Duodenal mucosa (tissue), 2 donors: ENCODE data around the gene PRKCD.

ENCODE experiments used
- H3K27ac ChIP-seq: one replicate; pipeline ENCODE4 v1.7.0; 2013; ENCODE audit warnings: low read depth, low read length
- H3K27me3 ChIP-seq, 2 donors: one replicate each; pipeline ENCODE4 v1.7.0; 2013; ENCODE audit warnings: low read length in 2 of 2, control low read depth in 1 of 2; ENCODE audit not compliant: insufficient read depth in 2 of 2, control insufficient read depth in 1 of 2
- H3K36me3 ChIP-seq, 2 donors: one replicate each; pipeline ENCODE4 v1.7.0; 2013; ENCODE audit warnings: low read length in 2 of 2, control low read depth in 1 of 2; ENCODE audit not compliant: insufficient read depth in 2 of 2, control insufficient read depth in 1 of 2
- H3K4me1 ChIP-seq, 2 donors: one replicate each; pipeline ENCODE4 v1.7.0; 2013; ENCODE audit warnings: low read length in 2 of 2, control low read depth in 1 of 2; ENCODE audit not compliant: insufficient read depth in 2 of 2, control insufficient read depth in 1 of 2
- H3K4me3 ChIP-seq, 2 donors: one replicate each; pipeline ENCODE4 v1.7.0; 2013; ENCODE audit warnings: low read length in 2 of 2, low read depth in 1 of 2
- H3K9ac ChIP-seq, 2 donors: one replicate each; pipeline ENCODE4 v1.7.0; 2013; ENCODE audit warnings: low read length in 2 of 2, low read depth in 1 of 2
- H3K9me3 ChIP-seq, 2 donors: one replicate each; pipeline ENCODE4 v1.7.0; 2013; ENCODE audit warnings: low read length in 2 of 2, control low read depth in 1 of 2; ENCODE audit not compliant: control insufficient read depth in 1 of 2

Gene PRKCD

GRCh38 chr3:53139906-53140846, 20.8 kb upstream of the PRKCD start:
- Histone ChIP-seq H3K27me3 (no peaks in the 10 kb centered on the region), H3K4me1 (peaks cover 15 to 35% of the 10 kb centered on the region in 2 donors), H3K9ac (no peak overlapping the region), H3K27ac (no peak overlapping the region), H3K36me3 (no peaks in the 10 kb centered on the region), H3K4me3 (no peak overlapping the region), H3K9me3 (no peaks in the 10 kb centered on the region)

GRCh38 chr3:53140847-53141845, 19.9 kb upstream of the PRKCD start:
- Histone ChIP-seq H3K27me3 (no peaks in the 10 kb centered on the region), H3K4me1 (peaks cover 23 to 43% of the 10 kb centered on the region in 2 donors), H3K9ac (no peak overlapping the region), H3K27ac (no peak overlapping the region), H3K4me3 (no peak overlapping the region), H3K9me3 (no peaks in the 10 kb centered on the region), H3K36me3 (no peaks in the 10 kb centered on the region)

GRCh38 chr3:53142986-53143385, 18.0 kb upstream of the PRKCD start:
- Histone ChIP-seq H3K36me3 (no peaks in the 10 kb centered on the region), H3K4me1 (peaks cover 42 to 61% of the 10 kb centered on the region in 2 donors), H3K9me3 (no peaks in the 10 kb centered on the region), H3K27me3 (no peaks in the 10 kb centered on the region), H3K4me3 (no peak overlapping the region), H3K9ac (no peak overlapping the region), H3K27ac (no peak overlapping the region)

GRCh38 chr3:53144446-53144845, 16.6 kb upstream of the PRKCD start:
- peaks cover 51 to 70% of the 10 kb centered on the region in 2 donors for H3K4me1 ChIP-seq
- no peak overlapping the region for H3K4me3 ChIP-seq
- H3K9me3 ChIP-seq = no peaks in the 10 kb centered on the region
- H3K27me3 ChIP-seq = no peaks in the 10 kb centered on the region
- H3K9ac ChIP-seq = no peak overlapping the region
- H3K36me3 ChIP-seq = no peaks in the 10 kb centered on the region
- no peak overlapping the region for H3K27ac ChIP-seq

GRCh38 chr3:53144862-53145712, 15.9 kb upstream of the PRKCD start:
- no peaks in the 10 kb centered on the region for H3K9me3 ChIP-seq
- H3K27ac ChIP-seq = peak overlapping the region; percentile 20
- H3K4me3 ChIP-seq = no peak overlapping the region
- H3K4me1 ChIP-seq = peaks cover 57 to 74% of the 10 kb centered on the region in 2 donors
- peak overlapping the region in 1 of 2 donors; percentile 13 for H3K9ac ChIP-seq
- no peaks in the 10 kb centered on the region for H3K27me3 ChIP-seq
- no peaks in the 10 kb centered on the region for H3K36me3 ChIP-seq

GRCh38 chr3:53145713-53146080, 15.3 kb upstream of the PRKCD start:
- Histone ChIP-seq H3K4me3 (no peak overlapping the region), H3K36me3 (no peaks in the 10 kb centered on the region), H3K9ac (no peak overlapping the region), H3K4me1 (peaks cover 58 to 76% of the 10 kb centered on the region in 2 donors), H3K27ac (peak overlapping the region; percentile 20), H3K9me3 (no peaks in the 10 kb centered on the region), H3K27me3 (no peaks in the 10 kb centered on the region)

GRCh38 chr3:53146319-53146891, 14.6 kb upstream of the PRKCD start:
- no peaks in the 10 kb centered on the region for H3K36me3 ChIP-seq
- no peak overlapping the region for H3K4me3 ChIP-seq
- H3K27me3 ChIP-seq = no peaks in the 10 kb centered on the region
- H3K9me3 ChIP-seq = no peaks in the 10 kb centered on the region
- H3K4me1 ChIP-seq = peaks cover 61 to 75% of the 10 kb centered on the region in 2 donors
- peak overlapping the region; percentile 45 for H3K27ac ChIP-seq
- peak overlapping the region in 1 of 2 donors; percentile 13 for H3K9ac ChIP-seq

GRCh38 chr3:53147151-53147902, 13.7 kb upstream of the PRKCD start:
- H3K9ac ChIP-seq = no peak overlapping the region
- H3K27ac ChIP-seq = no peak overlapping the region
- H3K9me3 ChIP-seq = no peaks in the 10 kb centered on the region
- H3K36me3 ChIP-seq = no peaks in the 10 kb centered on the region
- H3K4me1 ChIP-seq = peaks cover 70 to 82% of the 10 kb centered on the region in 2 donors
- no peaks in the 10 kb centered on the region for H3K27me3 ChIP-seq
- H3K4me3 ChIP-seq = peak overlapping the region in 1 of 2 donors; percentile 1
